ENCODE data around the gene AAK1. TPM values are rescaled to one million over a fixed set of nuclear protein-coding genes. Genes with fewer than 3 reads are reported as not detected.
"Not testable (repeated sequence)": the region's sequence is repeated elsewhere in the genome, so short reads cannot be mapped to it uniquely, and the experiment has no call there.

AAK1 gene
- total RNA-seq, 1 donor from 2014 or later, result 20.8 TPM

GRCh38 chr2:69424419-69424818 is 219.1 kb downstream of the AAK1 start:
- no peak overlapping the region for H3K4me3 ChIP-seq
- no peak overlapping the region for H3K27ac Mint-ChIP-seq
- no peak for DNase-seq (ENCODE audit: low spot score)
- H3K27me3 Mint-ChIP-seq (ENCODE audit: insufficient read depth, low read depth), result no peaks in the 10 kb centered on the region
- H3K79me2 ChIP-seq (ENCODE audit: low read depth), result no peaks in the 10 kb centered on the region
- no peaks in the 10 kb centered on the region for H3K4me1 Mint-ChIP-seq
- no peak overlapping the region for H3K9ac ChIP-seq
- no peak for TF ChIP-seq CTCF (IDR thresholded peaks at IDR 0.05)
- TF ChIP-seq EZH2phosphoT487 (IDR thresholded peaks at IDR 0.05), result no peak
- no peak for TF ChIP-seq EZH2 (IDR thresholded peaks at IDR 0.05)
- no peak overlapping the region for H3K4me2 ChIP-seq
- H3K4me1 ChIP-seq, result no peaks in the 10 kb centered on the region
- no peaks in the 10 kb centered on the region for H3F3A ChIP-seq (ENCODE audit: low read depth)
- peaks cover 9% of the 10 kb centered on the region for H3K36me3 ChIP-seq
- no peaks in the 10 kb centered on the region for H4K20me1 ChIP-seq (ENCODE audit: low read depth)
- no peaks in the 10 kb centered on the region for H3K9me3 Mint-ChIP-seq
- no peak overlapping the region for H2AFZ ChIP-seq (replicated peaks)
- H3K36me3 Mint-ChIP-seq, result peaks cover 20% of the 10 kb centered on the region
- H3K27ac ChIP-seq, result no peak overlapping the region
- no peaks in the 10 kb centered on the region for H3K27me3 ChIP-seq
- H3K9me3 ChIP-seq (ENCODE audit: low read depth), result no peaks in the 10 kb centered on the region
- no peak overlapping the region for H3K4me3 Mint-ChIP-seq

GRCh38 chr2:69422198-69422597 is 221.3 kb downstream of the AAK1 start:
- peaks cover 9% of the 10 kb centered on the region for H3K36me3 ChIP-seq
- Mint-ChIP-seq H3K9me3 (no peaks in the 10 kb centered on the region), H3K27me3 (ENCODE audit: insufficient read depth, low read depth) (peaks cover 2% of the 10 kb centered on the region), H3K4me3 (no peak overlapping the region), H3K4me1 (no peaks in the 10 kb centered on the region), H3K27ac (no peak overlapping the region), H3K36me3 (peaks cover 14% of the 10 kb centered on the region)
- no peak overlapping the region for H3K4me3 ChIP-seq
- no peaks in the 10 kb centered on the region for H3K79me2 ChIP-seq (ENCODE audit: low read depth)
- no peak overlapping the region for H3K4me2 ChIP-seq
- H3K9me3 ChIP-seq (ENCODE audit: low read depth), result no peaks in the 10 kb centered on the region
- no peak overlapping the region for H3K27ac ChIP-seq
- no peaks in the 10 kb centered on the region for H3F3A ChIP-seq (ENCODE audit: low read depth)
- no peak overlapping the region for H2AFZ ChIP-seq (replicated peaks)
- no peaks in the 10 kb centered on the region for H4K20me1 ChIP-seq (ENCODE audit: low read depth)
- H3K4me1 ChIP-seq, result no peaks in the 10 kb centered on the region
- no peak for DNase-seq (ENCODE audit: low spot score)
- H3K27me3 ChIP-seq, result no peaks in the 10 kb centered on the region
- no peak overlapping the region for H3K9ac ChIP-seq
- TF ChIP-seq CTCF (IDR thresholded peaks at IDR 0.05) (no peak), EZH2 (IDR thresholded peaks at IDR 0.05) (no peak), EZH2phosphoT487 (IDR thresholded peaks at IDR 0.05) (no peak)

- not testable (repeated sequence) for H3K4me1 Mint-ChIP-seq; H2AFZ ChIP-seq (replicated peaks); H3K4me1 ChIP-seq; H3K4me3 Mint-ChIP-seq; H3K27ac Mint-ChIP-seq; H4K20me1 ChIP-seq (ENCODE audit: low read depth); H3K4me2 ChIP-seq; H3K4me3 ChIP-seq; H3K9me3 Mint-ChIP-seq; H3K27me3 ChIP-seq; H3K9me3 ChIP-seq (ENCODE audit: low read depth); DNase-seq (ENCODE audit: low spot score); H3F3A ChIP-seq (ENCODE audit: low read depth); H3K27me3 Mint-ChIP-seq (ENCODE audit: insufficient read depth, low read depth); H3K27ac ChIP-seq; H3K79me2 ChIP-seq (ENCODE audit: low read depth); H3K9ac ChIP-seq
- H3K36me3 Mint-ChIP-seq, result peaks cover 16% of the 10 kb centered on the region
- H3K36me3 ChIP-seq, result peaks cover 14% of the 10 kb centered on the region
Observed at GRCh38 chr2:69419111-69419510, 224.4 kb downstream of the AAK1 start.

- no peak overlapping the region for H3K4me2 ChIP-seq
- Mint-ChIP-seq H3K27ac (no peak overlapping the region), H3K4me3 (no peak overlapping the region), H3K4me1 (no peaks in the 10 kb centered on the region), H3K27me3 (ENCODE audit: insufficient read depth, low read depth) (peaks cover 2% of the 10 kb centered on the region), H3K36me3 (peaks cover 11% of the 10 kb centered on the region), H3K9me3 (no peaks in the 10 kb centered on the region)
- no peaks in the 10 kb centered on the region for H3K27me3 ChIP-seq
- H3K27ac ChIP-seq, result no peak overlapping the region
- no peaks in the 10 kb centered on the region for H3K79me2 ChIP-seq (ENCODE audit: low read depth)
- TF ChIP-seq EZH2 (IDR thresholded peaks at IDR 0.05) (no peak), CTCF (IDR thresholded peaks at IDR 0.05) (no peak), EZH2phosphoT487 (IDR thresholded peaks at IDR 0.05) (no peak)
- H3K36me3 ChIP-seq, result peaks cover 17% of the 10 kb centered on the region
- H3F3A ChIP-seq (ENCODE audit: low read depth), result no peaks in the 10 kb centered on the region
- no peak overlapping the region for H2AFZ ChIP-seq (replicated peaks)
- H3K9ac ChIP-seq, result no peak overlapping the region
- H3K4me3 ChIP-seq, result no peak overlapping the region
- H4K20me1 ChIP-seq (ENCODE audit: low read depth), result no peaks in the 10 kb centered on the region
- H3K4me1 ChIP-seq, result no peaks in the 10 kb centered on the region
- no peak for DNase-seq (ENCODE audit: low spot score)
- no peaks in the 10 kb centered on the region for H3K9me3 ChIP-seq (ENCODE audit: low read depth)
Observed at GRCh38 chr2:69416147-69416546, 227.4 kb downstream of the AAK1 start.

Small RNA genes lying within 50 kb of the gene (small RNA-seq; reads per million reads assigned to genes)
- gene RN7SL604P (not detected), gene SNORA36C (not detected)

Other genes with a start within 250 kb of the AAK1 start
- gene NFU1, start 206.3 kb downstream of the AAK1 start, total RNA-seq (ENCODE audit: low replicate concordance), result 48.1 and 74.3 TPM in 2 replicates
- 4.7 and 7.0 TPM in 2 replicates for gene ANXA4, start 98.4 kb upstream of the AAK1 start, total RNA-seq (ENCODE audit: low replicate concordance)
- gene GMCL1, start 185.9 kb upstream of the AAK1 start, total RNA-seq (ENCODE audit: low replicate concordance), result 16.2 and 23.1 TPM in 2 replicates

All from neural progenitor cell (in vitro differentiated cells).